K562 (cell line): ENCODE measurements around the gene LRRC57. TPM values are rescaled to one million over a fixed set of nuclear protein-coding genes. Genes with fewer than 3 reads are reported as not detected.

Source experiments
- BACH1 ChIP-seq: fragments of 200-800 bp; sonication (Bioruptor generic); IDR thresholded peaks from 2 replicates; pipeline ENCODE4 v1.6.1; 2016; ENCODE audit warnings: missing genetic modification characterization, missing compliant biosample characterization
- BRF1 ChIP-seq: IDR thresholded peaks from 3 replicates; pipeline ENCODE4 v1.6.1; 2011; ENCODE audit warnings: borderline replicate concordance, mild to moderate bottlenecking; ENCODE audit not compliant: insufficient read length; ENCODE audit errors: extremely low read depth
- CAMTA2 ChIP-seq: fragments of 250-450 bp; sonication (Bioruptor Pico); conservative IDR thresholded peaks from 2 replicates; pipeline ENCODE4 v1.5.1; 2022
- EP300 ChIP-seq: IDR thresholded peaks from 2 replicates; pipeline ENCODE4 v1.6.1; 2012; ENCODE audit warnings: low read length, improper control_type of control experiment
- MTF1 ChIP-seq: fragments of 250-450 bp; sonication (Bioruptor Pico); IDR thresholded peaks from 2 replicates; pipeline ENCODE4 v1.9.0; 2021; ENCODE audit warnings: moderate library complexity, mild to moderate bottlenecking, inconsistent platforms, borderline replicate concordance
- POLR2AphosphoS5 ChIP-seq: IDR thresholded peaks from 2 replicates; pipeline ENCODE4 v1.6.1; 2011; ENCODE audit warnings: mild to moderate bottlenecking, low read depth, low read length, moderate library complexity; ENCODE audit not compliant: control insufficient read depth, insufficient read depth
- ZNF133 ChIP-seq: fragments of 250-450 bp; sonication (Bioruptor Pico); IDR thresholded peaks from 2 replicates; pipeline ENCODE4 v1.4.0; 2020; ENCODE audit warnings: mild to moderate bottlenecking
- ZNF143 ChIP-seq: sonication (generic); formaldehyde crosslinking; IDR thresholded peaks from 2 replicates; pipeline ENCODE4 v1.9.0; 2022; ENCODE audit warnings: mild to moderate bottlenecking, missing genetic modification reagents
- ZNF507 ChIP-seq: conservative IDR thresholded peaks from 2 replicates; pipeline ENCODE4 v1.6.1; 2017; ENCODE audit warnings: missing genetic modification characterization, missing compliant biosample characterization
- polyA plus RNA-seq, 8 experiments: library from polyadenylated mRNA; depleted of rRNA in 4 of 8; stranded (reverse) in 5 of 8; unstranded in 3 of 8; fragments of >200 nt; fragmentation: Nextera tagmentation in 2 of 8; fragmentation: Illumina TruSeq in 1 of 8; extraction: Ambion mirVana in 2 of 8; extraction: Trizol in 1 of 8; gene quantifications; 2 replicates each; pipeline versions ENCODE4 v1.2.1 to v1.2.3, GENCODE V29; 2011 to 2014; ENCODE audit warnings: inconsistent platforms in 1 of 8, missing spikeins in 1 of 8
- total RNA-seq, 7 experiments: library from RNA; depleted of rRNA in 6 of 7; stranded (reverse); fragments of >200 nt in 6 of 7; fragmentation: Illumina TruSeq in 2 of 7; extraction: Trizol in 2 of 7; gene quantifications; 2 replicates each; pipeline versions ENCODE4 v1.2.1 to v1.2.3, GENCODE V29; 2011 to 2021; ENCODE audit warnings: low replicate concordance in 1 of 7
- TF ChIP-seq, protein P1 (sequence below): conservative IDR thresholded peaks from 2 replicates; pipeline ENCODE4 v1.6.1; 2011; ENCODE audit warnings: low read depth, mild to moderate bottlenecking, low read length; ENCODE audit not compliant: control insufficient read depth
- TF ChIP-seq, protein P2 (sequence below), 2 experiments: fragments of 450-650 bp; IDR thresholded peaks; 2 replicates each; pipeline ENCODE4 v1.6.1; 2016; ENCODE audit warnings: mild to moderate bottlenecking in 2 of 2, borderline replicate concordance in 1 of 2, low read depth in 1 of 2, moderate library complexity in 1 of 2
- TF ChIP-seq, protein P3 (sequence below), 3 experiments: fragments of 200-800 bp in 1 of 3; fragments of 250-450 bp in 1 of 3; fragments of 450-650 bp in 1 of 3; sonication (Bioruptor Pico) in 1 of 3; sonication (Bioruptor generic) in 1 of 3; formaldehyde crosslinking in 1 of 3; IDR thresholded peaks; 2 replicates each; pipeline versions ENCODE4 v1.6.1 to v1.8.0; 2016 to 2022; ENCODE audit warnings: mild to moderate bottlenecking in 2 of 3, missing genetic modification characterization in 2 of 3, missing compliant biosample characterization in 1 of 3, moderate library complexity in 1 of 3

Gene LRRC57
- total and polyA plus RNA-seq, 9 of the 15 experiments (the other 6 are each of a cell fraction or from before 2014, with no cell fraction given) = 3.9 to 20.4 (median 14.8) TPM

DNA sequence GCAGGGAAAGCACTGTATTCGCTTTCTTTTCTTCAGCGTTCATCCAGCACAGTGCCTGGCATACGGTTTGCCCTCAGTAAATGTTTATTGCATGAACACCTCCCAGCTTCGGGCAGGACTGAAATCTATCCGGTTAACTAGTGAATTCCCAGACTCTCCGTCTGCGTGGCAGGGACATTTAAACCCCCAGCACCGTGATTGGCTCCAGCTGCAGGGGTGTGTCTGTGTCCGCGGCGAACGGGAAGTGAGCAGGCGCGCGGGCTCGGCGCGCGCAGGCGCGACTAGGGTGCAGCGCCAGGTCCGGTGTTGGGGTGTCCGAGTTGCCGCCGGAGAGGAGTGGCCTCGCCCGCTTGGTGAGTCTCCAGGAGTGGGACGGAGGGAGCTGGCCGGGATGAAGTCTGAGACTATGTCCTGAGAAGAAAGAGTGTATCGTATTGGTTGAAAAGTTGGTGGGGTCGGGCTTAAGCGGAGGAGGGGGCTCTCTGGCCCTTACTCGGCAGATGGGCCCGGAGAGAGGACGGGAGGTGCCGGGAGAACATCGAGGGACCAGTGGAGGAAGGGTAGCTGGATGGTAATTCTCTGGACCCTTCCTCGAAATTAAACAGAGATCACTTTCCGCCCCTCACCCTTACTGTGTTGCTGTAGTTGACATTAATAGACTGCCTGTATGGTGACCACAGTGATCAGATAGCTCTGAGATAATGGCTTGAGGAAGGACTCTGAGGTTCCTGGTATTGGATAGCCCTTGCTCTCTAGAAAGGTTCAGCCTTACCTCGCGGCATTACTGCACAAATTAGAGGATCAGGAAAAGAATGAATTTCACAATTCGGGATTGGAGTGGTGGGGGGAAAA is 53.0 kb downstream of the LRRC57 start, which contains the start of gene SNAP23 (continued):
- TF ChIP-seq, protein P1, sequence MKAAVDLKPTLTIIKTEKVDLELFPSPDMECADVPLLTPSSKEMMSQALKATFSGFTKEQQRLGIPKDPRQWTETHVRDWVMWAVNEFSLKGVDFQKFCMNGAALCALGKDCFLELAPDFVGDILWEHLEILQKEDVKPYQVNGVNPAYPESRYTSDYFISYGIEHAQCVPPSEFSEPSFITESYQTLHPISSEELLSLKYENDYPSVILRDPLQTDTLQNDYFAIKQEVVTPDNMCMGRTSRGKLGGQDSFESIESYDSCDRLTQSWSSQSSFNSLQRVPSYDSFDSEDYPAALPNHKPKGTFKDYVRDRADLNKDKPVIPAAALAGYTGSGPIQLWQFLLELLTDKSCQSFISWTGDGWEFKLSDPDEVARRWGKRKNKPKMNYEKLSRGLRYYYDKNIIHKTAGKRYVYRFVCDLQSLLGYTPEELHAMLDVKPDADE = peak; percentile 64
- TF ChIP-seq, protein P2, sequence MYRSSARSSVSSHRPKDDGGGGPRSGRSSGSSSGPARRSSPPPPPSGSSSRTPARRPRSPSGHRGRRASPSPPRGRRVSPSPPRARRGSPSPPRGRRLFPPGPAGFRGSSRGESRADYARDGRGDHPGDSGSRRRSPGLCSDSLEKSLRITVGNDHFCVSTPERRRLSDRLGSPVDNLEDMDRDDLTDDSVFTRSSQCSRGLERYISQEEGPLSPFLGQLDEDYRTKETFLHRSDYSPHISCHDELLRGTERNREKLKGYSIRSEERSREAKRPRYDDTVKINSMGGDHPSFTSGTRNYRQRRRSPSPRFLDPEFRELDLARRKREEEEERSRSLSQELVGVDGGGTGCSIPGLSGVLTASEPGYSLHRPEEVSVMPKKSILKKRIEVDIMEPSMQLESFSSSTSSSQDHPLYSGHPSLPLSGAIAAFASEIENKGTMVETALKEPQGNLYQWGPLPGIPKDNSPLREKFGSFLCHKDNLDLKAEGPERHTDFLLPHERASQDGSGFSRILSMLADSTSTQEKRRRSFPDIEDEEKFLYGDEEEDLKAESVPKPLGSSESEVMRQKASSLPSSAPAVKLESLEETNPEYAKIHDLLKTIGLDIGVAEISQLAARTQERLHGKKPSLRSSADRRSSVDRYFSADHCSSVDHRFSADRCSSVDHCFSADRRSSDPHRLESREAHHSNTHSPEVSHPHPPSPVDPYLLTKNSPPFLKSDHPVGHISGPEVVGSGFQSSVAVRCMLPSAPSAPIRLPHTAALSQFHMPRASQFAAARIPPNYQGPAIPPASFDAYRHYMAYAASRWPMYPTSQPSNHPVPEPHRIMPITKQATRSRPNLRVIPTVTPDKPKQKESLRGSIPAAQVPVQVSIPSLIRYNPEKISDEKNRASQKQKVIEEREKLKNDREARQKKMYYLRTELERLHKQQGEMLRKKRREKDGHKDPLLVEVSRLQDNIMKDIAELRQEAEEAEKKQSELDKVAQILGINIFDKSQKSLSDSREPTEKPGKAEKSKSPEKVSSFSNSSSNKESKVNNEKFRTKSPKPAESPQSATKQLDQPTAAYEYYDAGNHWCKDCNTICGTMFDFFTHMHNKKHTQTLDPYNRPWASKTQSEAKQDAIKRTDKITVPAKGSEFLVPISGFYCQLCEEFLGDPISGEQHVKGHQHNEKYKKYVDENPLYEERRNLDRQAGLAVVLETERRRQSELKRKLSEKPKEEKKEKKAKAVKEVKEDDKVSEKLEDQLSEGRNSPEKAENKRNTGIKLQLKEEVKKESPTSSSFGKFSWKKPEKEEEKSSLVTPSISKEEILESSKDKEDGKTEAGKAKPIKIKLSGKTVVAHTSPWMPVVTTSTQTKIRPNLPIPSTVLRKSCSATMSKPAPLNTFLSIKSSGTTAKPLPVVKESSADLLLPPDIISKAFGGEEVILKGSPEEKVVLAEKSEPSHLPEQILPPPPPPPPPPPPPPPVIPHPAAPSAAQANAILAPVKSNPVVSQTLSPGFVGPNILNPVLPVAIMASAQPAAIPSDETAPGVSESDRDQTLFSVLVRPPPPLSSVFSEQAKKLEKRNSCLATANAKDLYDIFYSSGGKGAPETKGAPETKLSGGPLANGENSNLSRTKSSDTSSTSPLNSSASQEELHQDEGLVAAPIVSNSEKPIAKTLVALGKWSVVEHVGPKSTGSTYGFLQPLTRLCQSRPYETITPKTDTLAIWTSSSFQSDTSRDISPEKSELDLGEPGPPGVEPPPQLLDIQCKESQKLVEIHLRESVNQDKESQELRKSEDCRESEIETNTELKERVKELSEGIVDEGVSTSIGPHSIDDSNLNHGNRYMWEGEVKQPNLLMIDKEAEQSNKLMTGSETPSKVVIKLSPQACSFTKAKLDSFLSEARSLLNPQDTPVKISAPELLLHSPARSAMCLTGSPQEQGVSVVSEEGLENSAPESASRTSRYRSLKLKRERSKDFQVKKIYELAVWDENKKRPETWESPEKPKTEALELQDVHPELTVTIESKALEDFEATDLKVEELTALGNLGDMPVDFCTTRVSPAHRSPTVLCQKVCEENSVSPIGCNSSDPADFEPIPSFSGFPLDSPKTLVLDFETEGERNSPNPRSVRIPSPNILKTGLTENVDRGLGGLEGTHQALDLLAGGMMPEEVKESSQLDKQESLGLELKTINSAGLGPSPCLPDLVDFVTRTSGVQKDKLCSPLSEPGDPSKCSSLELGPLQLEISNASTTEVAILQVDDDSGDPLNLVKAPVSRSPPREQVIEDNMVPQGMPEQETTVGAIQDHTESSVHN (IDR thresholded peaks at IDR 0.05; ENCODE audit: borderline replicate concordance in 1 of 2, low read depth in 1 of 2) = peak in 1 of 2 experiments; percentile 64; a peak in 1 of 4 replicates
- TF ChIP-seq MTF1 (no peak), CAMTA2 (0 out of 2 replicates have a peak, but pooled peaks have one; percentile 13), BRF1 (no peak), ZNF133 (no peak), ZNF143 (CRISPR knock-in tag) (no peak), POLR2AphosphoS5 (peak; percentile 52), ZNF507 (tag) (no peak), EP300 (peak; percentile 46; the same call in 1 of the 2 replicates), BACH1 (tag) (no peak; the same call in 1 of the 2 replicates)
- TF ChIP-seq, protein P3, sequence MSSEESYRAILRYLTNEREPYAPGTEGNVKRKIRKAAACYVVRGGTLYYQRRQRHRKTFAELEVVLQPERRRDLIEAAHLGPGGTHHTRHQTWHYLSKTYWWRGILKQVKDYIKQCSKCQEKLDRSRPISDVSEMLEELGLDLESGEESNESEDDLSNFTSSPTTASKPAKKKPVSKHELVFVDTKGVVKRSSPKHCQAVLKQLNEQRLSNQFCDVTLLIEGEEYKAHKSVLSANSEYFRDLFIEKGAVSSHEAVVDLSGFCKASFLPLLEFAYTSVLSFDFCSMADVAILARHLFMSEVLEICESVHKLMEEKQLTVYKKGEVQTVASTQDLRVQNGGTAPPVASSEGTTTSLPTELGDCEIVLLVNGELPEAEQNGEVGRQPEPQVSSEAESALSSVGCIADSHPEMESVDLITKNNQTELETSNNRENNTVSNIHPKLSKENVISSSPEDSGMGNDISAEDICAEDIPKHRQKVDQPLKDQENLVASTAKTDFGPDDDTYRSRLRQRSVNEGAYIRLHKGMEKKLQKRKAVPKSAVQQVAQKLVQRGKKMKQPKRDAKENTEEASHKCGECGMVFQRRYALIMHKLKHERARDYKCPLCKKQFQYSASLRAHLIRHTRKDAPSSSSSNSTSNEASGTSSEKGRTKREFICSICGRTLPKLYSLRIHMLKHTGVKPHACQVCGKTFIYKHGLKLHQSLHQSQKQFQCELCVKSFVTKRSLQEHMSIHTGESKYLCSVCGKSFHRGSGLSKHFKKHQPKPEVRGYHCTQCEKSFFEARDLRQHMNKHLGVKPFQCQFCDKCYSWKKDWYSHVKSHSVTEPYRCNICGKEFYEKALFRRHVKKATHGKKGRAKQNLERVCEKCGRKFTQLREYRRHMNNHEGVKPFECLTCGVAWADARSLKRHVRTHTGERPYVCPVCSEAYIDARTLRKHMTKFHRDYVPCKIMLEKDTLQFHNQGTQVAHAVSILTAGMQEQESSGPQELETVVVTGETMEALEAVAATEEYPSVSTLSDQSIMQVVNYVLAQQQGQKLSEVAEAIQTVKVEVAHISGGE (CRISPR knock-in tag; IDR thresholded peaks at IDR 0.05) = peak in 1 of 3 experiments; percentile 40; a peak in 1 of 6 replicates
